Adipocyte (in vitro differentiated cells): ENCODE results near the gene FLVCR1.
A peak's percentile ranks its signal among the peaks of the same experiment; 100 is the strongest.

Experiments used
- DNase-seq: peaks from one replicate; pipeline ENCODE4 v3.0.0-alpha.2; 2015; ENCODE audit warnings: low read depth
- H3K27me3 ChIP-seq: replicated peaks from 2 replicates; pipeline ENCODE4 v1.7.0; 2013; ENCODE audit warnings: mild to moderate bottlenecking, low read length, moderate library complexity; ENCODE audit not compliant: control insufficient read depth, insufficient read depth
- H3K36me3 ChIP-seq: 2 replicates; pipeline ENCODE4 v1.7.0; 2013; ENCODE audit warnings: low read length, mild to moderate bottlenecking, moderate library complexity; ENCODE audit not compliant: control insufficient read depth, insufficient read depth, severe bottlenecking
- H3K4me1 ChIP-seq: 2 replicates; pipeline ENCODE4 v1.7.0; 2013; ENCODE audit warnings: mild to moderate bottlenecking, low read length, moderate library complexity; ENCODE audit not compliant: control insufficient read depth, insufficient read depth
- H3K4me3 ChIP-seq: 2 replicates; pipeline ENCODE4 v1.7.0; 2013; ENCODE audit warnings: mild to moderate bottlenecking, low read length, moderate library complexity
- H3K9ac ChIP-seq: 2 replicates; pipeline ENCODE4 v1.7.0; 2013; ENCODE audit warnings: mild to moderate bottlenecking, low read length, moderate library complexity
- H3K9me3 ChIP-seq: 2 replicates; pipeline ENCODE4 v1.7.0; 2013; ENCODE audit warnings: mild to moderate bottlenecking, low read length, moderate library complexity; ENCODE audit not compliant: control insufficient read depth

Gene FLVCR1

GRCh38 chr1:212917134-212917485 lies 59.0 kb downstream of the FLVCR1 start:
- DNase-seq: no peak
- Histone ChIP-seq H3K4me3 (no peak overlapping the region), H3K36me3 (no peaks in the 10 kb centered on the region), H3K9me3 (no peaks in the 10 kb centered on the region), H3K27me3 (peaks cover 5% of the 10 kb centered on the region), H3K4me1 (peaks cover 15% of the 10 kb centered on the region), H3K9ac (no peak overlapping the region)

- Histone ChIP-seq H3K4me1 (peaks cover 15% of the 10 kb centered on the region), H3K4me3 (no peak overlapping the region), H3K27me3 (peaks cover 9% of the 10 kb centered on the region), H3K9me3 (no peaks in the 10 kb centered on the region), H3K36me3 (no peaks in the 10 kb centered on the region), H3K9ac (no peak overlapping the region)
- DNase-seq: no peak
Measured at GRCh38 chr1:212917858-212918257, 59.8 kb downstream of the FLVCR1 start.

DNA sequence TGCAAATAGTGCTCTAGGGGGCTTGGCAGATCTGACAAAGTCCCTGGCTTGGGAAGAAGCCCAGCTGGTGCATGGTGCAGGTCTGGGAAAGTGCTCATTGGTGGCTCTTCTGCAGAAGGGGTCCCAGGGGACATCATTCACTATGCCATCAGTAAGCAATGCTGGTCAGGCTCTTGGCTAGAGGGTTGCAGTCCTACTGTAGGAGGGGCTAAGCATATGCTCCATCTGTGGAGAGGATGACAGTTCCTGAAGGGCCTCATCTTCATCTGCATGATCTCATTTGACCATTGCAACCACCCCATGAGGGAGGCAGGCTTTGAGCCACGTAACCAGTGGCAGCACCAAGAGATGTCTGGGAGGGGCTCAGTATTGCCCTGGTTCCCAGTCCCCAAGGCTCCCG lies 60.7 kb downstream of the FLVCR1 start:
- peaks cover 9% of the 10 kb centered on the region for H3K27me3 ChIP-seq
- no peak overlapping the region for H3K9ac ChIP-seq
- H3K36me3 ChIP-seq: no peaks in the 10 kb centered on the region
- peaks cover 15% of the 10 kb centered on the region for H3K4me1 ChIP-seq
- H3K9me3 ChIP-seq: no peaks in the 10 kb centered on the region
- DNase-seq: no peak
- H3K4me3 ChIP-seq: no peak overlapping the region

DNA sequence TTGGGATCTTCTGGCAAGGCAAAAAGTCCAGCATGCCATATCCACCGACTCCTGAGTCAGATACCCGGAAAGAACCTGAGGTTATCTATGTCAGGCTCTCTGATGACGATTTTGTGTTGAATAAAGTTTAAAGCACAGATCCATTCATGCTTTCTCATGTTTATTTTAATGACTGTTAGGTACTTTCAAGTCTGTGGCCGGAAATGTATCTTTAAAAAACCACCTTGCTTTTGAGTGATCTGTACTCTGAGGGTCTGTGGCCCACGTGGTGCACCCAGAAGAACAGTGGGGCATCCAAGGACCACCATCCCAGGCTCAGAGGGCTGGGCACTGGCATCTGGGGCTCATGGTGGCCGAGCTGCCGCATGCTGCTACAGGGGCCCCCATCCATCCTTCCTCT lies 62.2 kb downstream of the FLVCR1 start:
- no peak overlapping the region for H3K9ac ChIP-seq
- no peaks in the 10 kb centered on the region for H3K36me3 ChIP-seq
- H3K4me3 ChIP-seq: no peak overlapping the region
- no peak for DNase-seq
- H3K27me3 ChIP-seq: peaks cover 9% of the 10 kb centered on the region
- peaks cover 21% of the 10 kb centered on the region for H3K4me1 ChIP-seq
- H3K9me3 ChIP-seq: no peaks in the 10 kb centered on the region

DNA sequence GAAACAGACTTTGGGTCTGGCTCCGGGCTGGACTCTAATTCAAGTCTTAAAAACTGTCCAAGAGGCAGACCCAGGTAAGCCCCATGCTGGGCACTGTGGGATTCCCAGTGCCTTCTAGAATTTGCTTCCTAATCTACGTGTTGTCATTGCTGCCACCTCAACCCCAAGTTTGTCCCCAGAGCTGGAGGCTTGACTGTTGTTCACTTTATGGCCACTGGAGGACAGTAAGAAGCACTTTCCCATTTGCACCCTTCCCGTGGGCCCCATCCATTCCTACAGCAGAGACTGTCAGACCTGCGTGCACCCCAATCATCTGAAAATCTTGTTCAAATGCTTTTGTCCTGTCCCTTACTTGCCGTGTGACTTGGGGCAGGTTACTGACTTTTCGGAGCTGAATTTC lies 62.8 kb downstream of the FLVCR1 start:
- no peak for DNase-seq
- Histone ChIP-seq H3K4me3 (no peak overlapping the region), H3K9me3 (no peaks in the 10 kb centered on the region), H3K9ac (no peak overlapping the region), H3K4me1 (peaks cover 17% of the 10 kb centered on the region), H3K27me3 (peaks cover 9% of the 10 kb centered on the region), H3K36me3 (no peaks in the 10 kb centered on the region)

DNA sequence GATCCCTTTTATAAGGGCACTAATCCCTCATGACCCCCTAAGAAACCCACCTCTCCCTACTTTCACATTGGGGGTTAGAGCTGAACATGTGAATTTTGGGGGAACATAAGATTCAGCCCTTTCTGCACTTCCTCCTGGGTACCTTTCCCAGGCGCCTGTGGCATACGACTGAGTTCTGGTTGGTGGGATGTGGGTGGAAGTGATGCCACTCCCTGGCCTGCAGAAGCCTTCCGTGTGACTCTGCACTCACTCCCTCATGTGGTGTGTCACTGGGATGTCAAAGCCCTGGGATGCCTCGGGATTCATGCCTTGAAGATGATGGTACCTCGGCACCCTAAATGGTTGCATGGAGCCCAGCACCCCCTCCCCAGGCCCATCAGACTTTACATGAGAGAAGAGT lies 63.9 kb downstream of the FLVCR1 start:
- Histone ChIP-seq H3K9ac (no peak overlapping the region), H3K4me1 (peaks cover 10% of the 10 kb centered on the region), H3K9me3 (no peaks in the 10 kb centered on the region), H3K27me3 (peaks cover 9% of the 10 kb centered on the region), H3K36me3 (no peaks in the 10 kb centered on the region), H3K4me3 (no peak overlapping the region)
- DNase-seq: no peak

- H3K9me3 ChIP-seq: no peaks in the 10 kb centered on the region
- no peak overlapping the region for H3K9ac ChIP-seq
- H3K4me1 ChIP-seq: peaks cover 10% of the 10 kb centered on the region
- DNase-seq: no peak
- peaks cover 4% of the 10 kb centered on the region for H3K27me3 ChIP-seq
- no peaks in the 10 kb centered on the region for H3K36me3 ChIP-seq
- no peak overlapping the region for H3K4me3 ChIP-seq
Measured at GRCh38 chr1:212926372-212926771, 68.3 kb downstream of the FLVCR1 start.

- Histone ChIP-seq H3K36me3 (no peaks in the 10 kb centered on the region), H3K4me3 (no peak overlapping the region), H3K9ac (no peak overlapping the region), H3K4me1 (peaks cover 10% of the 10 kb centered on the region), H3K9me3 (no peaks in the 10 kb centered on the region), H3K27me3 (no peaks in the 10 kb centered on the region)
- peak; percentile 22 for DNase-seq
Measured at GRCh38 chr1:212928323-212929291, 70.5 kb downstream of the FLVCR1 start.

DNA sequence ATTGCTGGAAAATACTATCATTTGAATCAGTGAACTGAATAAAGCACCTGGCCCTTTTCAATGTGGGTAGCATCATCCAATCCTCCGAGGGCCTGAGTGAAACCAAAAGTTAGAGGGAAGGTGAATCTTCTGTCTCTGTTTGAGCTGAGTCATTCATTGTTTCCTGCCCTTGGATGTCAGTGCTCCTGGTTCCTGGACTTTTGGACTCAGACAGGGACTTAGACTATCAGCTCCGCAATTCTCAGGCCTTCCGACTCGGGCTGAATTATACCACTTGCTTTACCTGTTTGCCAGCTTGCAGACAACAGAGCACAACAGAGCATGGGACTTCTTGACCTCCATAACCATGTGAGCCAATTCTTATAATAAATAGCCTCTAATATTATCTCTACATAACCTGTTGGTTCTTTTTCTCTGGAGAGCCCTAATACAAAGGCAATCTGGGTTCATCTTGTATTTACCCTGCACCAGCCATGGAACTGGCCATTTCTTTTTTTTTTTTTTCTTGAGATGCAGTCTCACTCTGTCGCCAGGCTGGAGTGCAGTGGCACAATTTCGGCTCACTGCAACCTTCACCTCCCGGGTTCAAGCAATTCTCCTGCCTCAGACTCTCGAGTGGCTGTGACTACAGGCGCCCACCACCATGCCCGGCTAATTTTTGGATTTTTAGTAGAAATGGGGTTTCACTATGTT lies 73.1 kb downstream of the FLVCR1 start:
- Histone ChIP-seq H3K4me3 (no peak overlapping the region), H3K9me3 (no peaks in the 10 kb centered on the region), H3K4me1 (no peaks in the 10 kb centered on the region), H3K9ac (no peak overlapping the region), H3K27me3 (peaks cover 3% of the 10 kb centered on the region), H3K36me3 (no peaks in the 10 kb centered on the region)
- no peak for DNase-seq

DNA sequence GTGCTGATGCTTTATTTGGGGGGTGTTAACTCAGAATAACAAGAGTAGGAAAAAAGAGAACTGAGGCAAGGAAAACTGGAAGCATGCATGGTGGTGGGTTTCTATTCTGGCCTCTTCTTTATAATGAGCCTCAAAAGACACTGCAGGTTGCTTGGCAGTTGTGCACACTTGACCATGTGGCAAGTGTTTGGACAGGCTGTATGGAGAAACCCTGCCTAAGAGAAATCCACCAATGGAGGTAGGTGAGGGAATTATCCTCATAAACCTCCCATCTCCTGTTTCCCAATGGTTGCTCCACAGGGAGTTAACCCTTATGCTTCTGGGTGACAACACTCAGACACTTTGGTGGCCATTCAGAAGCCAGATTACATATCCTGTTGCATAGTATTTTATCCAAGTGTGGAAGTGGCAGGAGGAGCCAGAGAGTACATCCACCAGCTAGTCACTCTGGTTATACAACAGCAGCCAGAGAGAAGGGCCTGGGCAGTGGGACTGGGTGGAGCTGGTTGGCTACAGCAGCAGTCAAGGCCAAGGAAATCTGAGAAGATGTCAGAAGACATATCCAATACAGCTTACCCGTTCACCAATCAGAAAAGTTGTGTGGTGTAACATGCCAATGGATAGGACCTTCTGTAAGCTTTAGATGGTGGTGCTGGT lies 75.9 kb downstream of the FLVCR1 start:
- DNase-seq: no peak
- no peaks in the 10 kb centered on the region for H3K4me1 ChIP-seq
- H3K9ac ChIP-seq: no peak overlapping the region
- H3K9me3 ChIP-seq: no peaks in the 10 kb centered on the region
- H3K36me3 ChIP-seq: no peaks in the 10 kb centered on the region
- no peak overlapping the region for H3K4me3 ChIP-seq
- peaks cover 5% of the 10 kb centered on the region for H3K27me3 ChIP-seq

- peaks cover 5% of the 10 kb centered on the region for H3K27me3 ChIP-seq
- no peak overlapping the region for H3K4me3 ChIP-seq
- no peaks in the 10 kb centered on the region for H3K36me3 ChIP-seq
- DNase-seq: no peak
- H3K9ac ChIP-seq: no peak overlapping the region
- no peaks in the 10 kb centered on the region for H3K4me1 ChIP-seq
- peaks cover 15% of the 10 kb centered on the region for H3K9me3 ChIP-seq
Measured at GRCh38 chr1:212935387-212935981, 77.4 kb downstream of the FLVCR1 start.
